ENCODE results near the gene PTCH1.

- no peak for TF ChIP-seq CTCF (IDR thresholded peaks at IDR 0.05)
- TF ChIP-seq POLR2AphosphoS5 (IDR thresholded peaks at IDR 0.05; ENCODE audit: insufficient read depth in 1 of 2, low read depth in 1 of 2) = no peak
- TF ChIP-seq POLR2A (IDR thresholded peaks at IDR 0.05) = no peak
Measured at GRCh38 chr9:95488954-95489353, 27.8 kb downstream of the PTCH1 start.
